PC-3 (cell line): ENCODE results near the gene PIGK.

Source experiments
- EZH2 ChIP-seq: fragments of 300-600 bp; sonication (generic); IDR thresholded peaks from one replicate; pipeline ENCODE4 v1.6.1; 2017; ENCODE audit warnings: antibody characterized with exemption, mild to moderate bottlenecking, low read length; ENCODE audit not compliant: unreplicated experiment
- TF ChIP-seq, protein P1 (sequence below): fragments of 300-600 bp; sonication (generic); conservative IDR thresholded peaks from 2 replicates; pipeline ENCODE4 v1.5.1; 2017; ENCODE audit warnings: antibody characterized with exemption, low read depth, mild to moderate bottlenecking, low read length

DNA sequence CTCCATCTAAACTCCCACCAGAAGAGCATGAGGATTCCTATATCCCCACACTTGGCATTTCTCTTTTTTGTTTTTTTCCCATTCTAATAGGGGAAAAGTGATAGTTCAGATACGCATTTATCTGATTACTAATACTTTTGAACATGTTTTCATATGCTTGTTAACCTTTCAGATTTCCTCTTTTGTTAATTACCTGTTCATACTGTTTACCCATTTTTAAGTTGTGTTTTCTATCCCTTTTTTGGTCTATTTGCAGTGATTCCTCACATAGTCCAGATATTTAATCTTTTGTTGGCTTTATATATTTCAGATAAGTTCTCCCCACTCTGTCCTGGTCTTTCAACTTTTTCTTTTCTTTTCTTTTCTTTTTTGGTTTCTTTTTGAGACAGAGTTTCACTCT is 13.6 kb upstream of the PIGK start:
- no peak for TF ChIP-seq EZH2
- TF ChIP-seq, protein P1, sequence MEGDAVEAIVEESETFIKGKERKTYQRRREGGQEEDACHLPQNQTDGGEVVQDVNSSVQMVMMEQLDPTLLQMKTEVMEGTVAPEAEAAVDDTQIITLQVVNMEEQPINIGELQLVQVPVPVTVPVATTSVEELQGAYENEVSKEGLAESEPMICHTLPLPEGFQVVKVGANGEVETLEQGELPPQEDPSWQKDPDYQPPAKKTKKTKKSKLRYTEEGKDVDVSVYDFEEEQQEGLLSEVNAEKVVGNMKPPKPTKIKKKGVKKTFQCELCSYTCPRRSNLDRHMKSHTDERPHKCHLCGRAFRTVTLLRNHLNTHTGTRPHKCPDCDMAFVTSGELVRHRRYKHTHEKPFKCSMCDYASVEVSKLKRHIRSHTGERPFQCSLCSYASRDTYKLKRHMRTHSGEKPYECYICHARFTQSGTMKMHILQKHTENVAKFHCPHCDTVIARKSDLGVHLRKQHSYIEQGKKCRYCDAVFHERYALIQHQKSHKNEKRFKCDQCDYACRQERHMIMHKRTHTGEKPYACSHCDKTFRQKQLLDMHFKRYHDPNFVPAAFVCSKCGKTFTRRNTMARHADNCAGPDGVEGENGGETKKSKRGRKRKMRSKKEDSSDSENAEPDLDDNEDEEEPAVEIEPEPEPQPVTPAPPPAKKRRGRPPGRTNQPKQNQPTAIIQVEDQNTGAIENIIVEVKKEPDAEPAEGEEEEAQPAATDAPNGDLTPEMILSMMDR: no peak
